ENCODE measurements around the gene GLB1L2.

DNA sequence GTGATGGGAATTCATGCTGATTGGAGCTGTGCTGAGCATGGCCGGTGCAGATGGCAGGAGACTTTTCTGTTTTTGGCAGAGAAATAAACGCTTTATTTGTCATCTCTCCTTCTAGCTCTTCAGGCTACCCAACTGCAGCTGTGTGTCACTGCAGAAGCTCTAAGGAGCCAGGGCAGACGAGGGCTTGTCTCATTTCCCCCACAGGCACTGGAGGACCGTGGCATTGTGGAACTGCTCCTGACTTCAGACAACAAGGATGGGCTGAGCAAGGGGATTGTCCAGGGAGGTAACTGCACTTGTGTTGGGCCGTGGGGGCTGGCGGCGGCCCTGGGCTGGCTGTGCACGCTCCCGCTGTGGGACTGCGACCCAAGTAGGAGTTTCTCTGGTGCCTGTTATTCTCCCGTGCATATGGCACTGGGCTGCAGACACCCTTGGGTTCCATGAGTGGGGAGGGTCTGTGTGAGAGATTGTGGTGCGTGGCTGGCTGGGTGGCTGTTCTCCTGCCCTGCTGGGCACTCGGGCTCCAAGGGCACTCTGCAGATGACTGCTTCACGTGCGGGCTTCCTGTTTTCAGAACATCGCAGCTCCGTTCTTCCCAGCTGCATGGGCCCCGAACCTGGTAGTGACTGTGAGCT lies 27.2 kb downstream of the GLB1L2 start:
- TF ChIP-seq POLR2A (IDR thresholded peaks at IDR 0.05; ENCODE audit: low read length) (no peak), GATA1 (IDR thresholded peaks at IDR 0.05; ENCODE audit: low read depth, low read length) (no peak)
